HG03520 (cell line): ENCODE measurements around the gene RAC2.

Experiments
- ATAC-seq: cut with Tn5 transposase; IDR thresholded peaks from one replicate; pipeline ENCODE4 v1.9.1; 2021; ENCODE audit warnings: mild to moderate bottlenecking, moderate library complexity; ENCODE audit not compliant: unreplicated experiment

Gene RAC2

GRCh38 chr22:37178350-37179125, 65.5 kb downstream of the RAC2 start:
- no peak for ATAC-seq

DNA sequence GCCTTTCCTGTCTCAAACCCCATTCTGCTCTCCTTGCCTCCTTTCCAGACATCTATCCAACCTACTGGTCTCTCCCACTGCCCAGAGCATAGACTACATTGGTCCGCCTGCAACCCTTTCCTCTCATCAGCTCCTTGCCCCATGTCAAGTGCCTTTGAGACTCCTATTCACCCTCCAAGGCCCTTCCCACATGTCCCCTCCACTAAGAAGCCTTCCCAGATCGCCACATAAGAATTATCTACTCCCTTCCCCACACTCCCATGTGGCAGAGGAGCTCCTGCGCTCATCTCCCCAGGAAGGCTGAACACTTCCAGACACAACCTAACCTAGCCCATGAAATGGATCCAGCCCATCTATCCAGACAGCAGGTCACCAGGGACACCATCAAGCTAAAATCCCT, 66.3 kb downstream of the RAC2 start:
- ATAC-seq, result no peak

DNA sequence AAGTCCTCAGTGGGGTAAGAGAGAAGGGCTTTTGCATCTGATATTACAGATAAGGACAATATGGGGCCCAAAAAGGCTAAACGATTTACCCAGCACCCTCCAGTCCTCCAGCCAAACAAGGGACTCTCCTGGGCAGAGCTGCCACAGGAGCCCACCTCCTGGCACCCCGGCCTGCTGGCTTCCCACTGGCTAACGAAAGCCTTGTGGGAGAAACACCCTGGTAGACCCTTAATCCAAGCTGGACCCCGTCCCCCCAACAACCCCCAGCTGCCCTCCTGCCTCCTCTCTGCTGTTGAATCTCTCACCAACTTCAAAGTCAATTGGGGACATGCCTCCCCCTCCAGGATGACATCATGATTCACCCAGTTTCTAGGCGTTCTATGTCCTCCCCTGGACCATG, 66.8 kb downstream of the RAC2 start:
- no peak for ATAC-seq

DNA sequence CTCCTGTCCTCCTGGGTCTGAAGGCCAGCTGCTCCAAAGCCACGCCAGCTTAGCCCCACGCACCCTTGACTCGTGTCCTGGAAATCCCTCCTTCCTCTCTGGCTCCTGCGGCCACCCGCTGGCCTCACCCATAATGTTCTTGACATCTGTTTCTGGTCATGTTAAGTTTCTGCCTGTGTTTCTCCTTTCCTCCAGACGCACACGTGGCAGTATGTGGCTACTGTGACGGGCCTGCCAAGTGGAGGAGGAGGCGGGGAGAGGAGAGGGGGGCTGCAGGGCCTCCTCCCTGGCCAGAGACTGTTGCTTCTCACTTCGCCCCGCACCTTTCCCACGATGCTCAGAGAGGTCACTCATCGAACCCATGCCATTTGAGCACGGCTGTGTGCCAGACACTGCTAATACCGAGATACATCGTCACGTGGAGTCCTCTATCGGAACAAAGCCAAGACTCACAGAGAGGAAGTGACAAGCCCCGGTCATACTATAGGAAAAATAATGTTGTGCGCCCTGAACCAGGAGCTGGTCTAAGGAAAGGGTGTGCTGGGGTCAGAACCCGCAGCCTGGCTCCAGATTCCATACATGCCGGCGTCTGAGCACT, 67.5 kb downstream of the RAC2 start:
- ATAC-seq, result no peak

DNA sequence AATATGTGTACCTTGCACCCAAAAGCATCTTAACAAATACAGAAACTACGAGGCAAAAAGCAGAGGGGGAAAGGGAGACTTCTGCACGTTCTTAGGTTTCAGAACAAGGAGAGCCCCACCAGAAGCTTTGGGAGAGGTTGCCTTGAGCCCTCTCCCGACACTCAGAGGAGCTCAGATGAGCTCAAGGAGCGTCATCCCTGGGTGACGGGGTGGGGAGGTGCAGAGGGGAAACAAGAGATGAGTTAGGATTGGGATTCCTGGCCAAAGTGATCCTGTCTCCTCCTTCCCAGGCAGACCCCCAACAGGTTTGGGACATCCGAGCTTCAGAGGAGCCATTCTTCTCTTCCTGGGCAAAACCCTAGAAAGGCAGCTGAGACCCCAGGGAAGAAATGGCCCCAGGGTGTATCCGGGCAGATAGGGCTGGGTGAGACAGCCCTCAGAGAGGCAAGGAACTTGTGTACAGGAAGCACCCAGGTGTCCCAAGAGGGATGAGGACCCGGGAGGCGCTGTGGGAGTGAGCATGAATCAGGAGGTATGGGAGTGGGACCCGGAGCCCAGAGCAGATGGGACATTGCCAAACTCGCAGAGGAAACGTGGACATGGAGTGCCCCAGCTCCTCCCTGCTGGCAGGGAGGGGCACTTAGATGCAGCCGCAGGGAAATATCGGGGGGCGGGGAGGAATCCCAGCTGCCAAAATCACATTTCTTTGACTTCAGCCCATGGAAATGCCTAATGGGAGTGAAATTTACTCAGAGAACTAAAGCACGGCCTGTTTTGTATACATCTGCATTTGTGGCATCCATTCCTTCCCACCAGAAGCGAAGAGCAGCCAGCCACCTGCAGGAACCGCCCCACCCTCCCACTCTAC, 68.4 kb downstream of the RAC2 start:
- ATAC-seq, result no peak
